ENCODE data around the gene MACROD1. TPM values are rescaled to one million over a fixed set of nuclear protein-coding genes. Genes with fewer than 3 reads are reported as not detected.

Gene MACROD1
- total and polyA plus RNA-seq, 2 donors, result 9.7 to 16.6 TPM

DNA sequence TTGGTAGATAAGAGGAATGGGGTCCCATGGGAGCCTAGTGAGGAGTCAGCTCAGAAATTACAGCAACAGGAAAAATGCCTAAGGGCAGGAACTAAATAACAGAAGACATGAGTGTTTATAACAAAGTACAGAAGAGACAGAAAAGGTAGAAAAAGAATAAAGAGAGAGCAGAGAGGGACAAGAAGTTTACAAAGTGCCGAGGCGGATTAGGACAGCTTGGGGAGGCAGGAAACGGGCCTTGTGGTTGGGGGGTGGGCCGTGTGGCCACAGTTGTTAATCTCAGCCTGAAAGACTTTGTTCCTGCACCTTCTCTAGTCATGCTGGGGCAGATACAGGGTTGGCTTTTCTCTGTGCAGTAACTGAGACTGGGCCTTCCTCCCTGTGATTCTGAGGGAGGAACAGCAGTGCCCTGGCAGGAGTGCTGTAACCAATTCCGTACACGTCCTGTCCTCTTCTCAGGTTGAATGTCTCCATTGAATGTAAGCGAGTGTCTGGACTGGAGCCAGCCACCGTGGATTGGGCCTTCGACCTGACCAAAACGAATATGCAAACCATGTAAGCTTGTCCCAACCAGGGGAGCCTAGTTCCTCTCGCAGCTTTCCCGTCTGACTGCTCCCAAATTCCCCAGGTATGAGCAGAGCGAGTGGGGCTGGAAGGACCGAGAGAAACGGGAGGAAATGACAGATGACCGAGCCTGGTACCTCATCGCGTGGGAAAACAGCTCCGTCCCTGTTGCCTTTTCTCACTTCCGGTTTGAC is 214.0 kb downstream of the MACROD1 start:
- DNase-seq (ENCODE audit: low read depth in 6 of 9, low spot score in 9 of 9), result peak in 3 of 9 donors; percentile 23 to 53 (median 41)
- peaks cover 41 to 52% of the 10 kb centered on the region in 2 donors for H3K36me3 ChIP-seq (ENCODE audit: control insufficient read depth in 2 of 2, insufficient read depth in 2 of 2, low read length in 1 of 2)
- H3K4me1 ChIP-seq (ENCODE audit: control insufficient read depth in 2 of 2, insufficient read depth in 2 of 2, low read length in 2 of 2), result peaks cover 9 to 25% of the 10 kb centered on the region in 2 donors
- peak overlapping the region; percentile 19 to 62 for H3K27ac ChIP-seq (ENCODE audit: low read depth in 1 of 2, low read length in 1 of 2)
- H3K9me3 ChIP-seq (ENCODE audit: control insufficient read depth in 2 of 2, insufficient read depth in 1 of 2, low read length in 1 of 2), result no peaks in the 10 kb centered on the region
- 53% methylated on average over 20 of the region's 20 CpGs for WGBS
- no peaks in the 10 kb centered on the region for H3K27me3 ChIP-seq (ENCODE audit: control insufficient read depth in 2 of 2, insufficient read depth in 1 of 2, low read length in 1 of 2)
- no peak overlapping the region for H3K4me3 ChIP-seq (ENCODE audit: low read length in 2 of 2)

Other genes with a start within 250 kb of the MACROD1 start
- 2.4 TPM for gene RCOR2, start 248.9 kb downstream of the MACROD1 start, total RNA-seq
- gene RCOR2, start 248.9 kb downstream of the MACROD1 start, polyA plus RNA-seq, result 0.87 TPM
- gene NAA40, start 227.1 kb downstream of the MACROD1 start, total RNA-seq, result 9.1 TPM
- 18.4 TPM for gene NAA40, start 227.1 kb downstream of the MACROD1 start, polyA plus RNA-seq
- 418 TPM for gene COX8A, start 191.5 kb downstream of the MACROD1 start, total RNA-seq
- 411 TPM for gene COX8A, start 191.5 kb downstream of the MACROD1 start, polyA plus RNA-seq
- 46.7 TPM for gene OTUB1, start 179.7 kb downstream of the MACROD1 start, total RNA-seq
- gene OTUB1, start 179.7 kb downstream of the MACROD1 start, polyA plus RNA-seq, result 83.8 TPM
- gene FLRT1, start 130.2 kb downstream of the MACROD1 start, total RNA-seq, result 0.05 TPM
- 0.07 TPM for gene FLRT1, start 130.2 kb downstream of the MACROD1 start, polyA plus RNA-seq
- 94.1 TPM for gene STIP1, start 20.1 kb upstream of the MACROD1 start, total RNA-seq
- gene STIP1, start 20.1 kb upstream of the MACROD1 start, polyA plus RNA-seq, result 46.7 TPM
- 74.5 TPM for gene FERMT3, start 40.6 kb upstream of the MACROD1 start, total RNA-seq
- gene FERMT3, start 40.6 kb upstream of the MACROD1 start, polyA plus RNA-seq, result 91.0 TPM
- 45.1 TPM for gene TRPT1, start 60.1 kb upstream of the MACROD1 start, total RNA-seq
- gene TRPT1, start 60.1 kb upstream of the MACROD1 start, polyA plus RNA-seq, result 66.7 TPM
- 48.7 TPM for gene NUDT22, start 60.2 kb upstream of the MACROD1 start, total RNA-seq
- 93.2 TPM for gene NUDT22, start 60.2 kb upstream of the MACROD1 start, polyA plus RNA-seq
- gene DNAJC4, start 64.4 kb upstream of the MACROD1 start, total RNA-seq, result 18.1 TPM
- gene DNAJC4, start 64.4 kb upstream of the MACROD1 start, polyA plus RNA-seq, result 134 TPM
- 16.0 TPM for gene VEGFB, start 68.5 kb upstream of the MACROD1 start, total RNA-seq
- 70.2 TPM for gene VEGFB, start 68.5 kb upstream of the MACROD1 start, polyA plus RNA-seq
- gene FKBP2, start 75.0 kb upstream of the MACROD1 start, total RNA-seq, result 45.0 TPM
- 128 TPM for gene FKBP2, start 75.0 kb upstream of the MACROD1 start, polyA plus RNA-seq
- 106 TPM for gene PPP1R14B, start 80.8 kb upstream of the MACROD1 start, total RNA-seq
- 105 TPM for gene PPP1R14B, start 80.8 kb upstream of the MACROD1 start, polyA plus RNA-seq
- gene PLCB3, start 85.4 kb upstream of the MACROD1 start, total RNA-seq, result 5.8 TPM
- 7.3 TPM for gene PLCB3, start 85.4 kb upstream of the MACROD1 start, polyA plus RNA-seq
- 65.8 TPM for gene BAD, start 118.6 kb upstream of the MACROD1 start, total RNA-seq
- 64.1 TPM for gene BAD, start 118.6 kb upstream of the MACROD1 start, polyA plus RNA-seq
- gene GPR137, start 119.7 kb upstream of the MACROD1 start, total RNA-seq, result 7.3 TPM
- 18.5 TPM for gene GPR137, start 119.7 kb upstream of the MACROD1 start, polyA plus RNA-seq
- gene KCNK4, start 125.2 kb upstream of the MACROD1 start, total RNA-seq, result not detected
- not detected for gene KCNK4, start 125.2 kb upstream of the MACROD1 start, polyA plus RNA-seq
- 0.19 TPM for gene CATSPERZ, start 134.2 kb upstream of the MACROD1 start, total RNA-seq
- 0.78 TPM for gene CATSPERZ, start 134.2 kb upstream of the MACROD1 start, polyA plus RNA-seq
- 20.5 TPM for gene ESRRA, start 139.4 kb upstream of the MACROD1 start, total RNA-seq
- gene ESRRA, start 139.4 kb upstream of the MACROD1 start, polyA plus RNA-seq, result 48.0 TPM
- gene TRMT112, start 151.4 kb upstream of the MACROD1 start, total RNA-seq, result 353 TPM
- gene TRMT112, start 151.4 kb upstream of the MACROD1 start, polyA plus RNA-seq, result 294 TPM
- gene PRDX5, start 152.0 kb upstream of the MACROD1 start, total RNA-seq, result 222 TPM
- 286 TPM for gene PRDX5, start 152.0 kb upstream of the MACROD1 start, polyA plus RNA-seq
- 26.9 TPM for gene CCDC88B, start 174.1 kb upstream of the MACROD1 start, total RNA-seq
- 480 TPM for gene CCDC88B, start 174.1 kb upstream of the MACROD1 start, polyA plus RNA-seq
- gene RPS6KA4, start 193.0 kb upstream of the MACROD1 start, total RNA-seq, result 17.8 TPM
- 24.6 TPM for gene RPS6KA4, start 193.0 kb upstream of the MACROD1 start, polyA plus RNA-seq

Measured in thymus (tissue), 11 donors.